Right atrium auricular region (tissue), 2 donors: ENCODE data around the gene CLDN10. TPM values are rescaled to one million over a fixed set of nuclear protein-coding genes. Genes with fewer than 3 reads are reported as not detected.

Experiments used
- DNase-seq: peaks from one replicate; pipeline ENCODE4 v3.0.0-alpha.2; 2019; ENCODE audit warnings: low spot score
- H3K27ac ChIP-seq, 2 donors: fragments of 200-600 bp; sonication (generic); 1 replicate in 1 of 2; 2 replicates in 1 of 2; pipeline ENCODE4 v1.5.1; 2016 to 2019
- H3K27me3 ChIP-seq, 2 donors: fragments of 200-600 bp; sonication (generic); one replicate each; pipeline versions ENCODE4 v1.5.1 to v1.6.0; 2017 to 2019
- H3K36me3 ChIP-seq: fragments of 200-600 bp; sonication (generic); one replicate; pipeline ENCODE4 v1.5.1; 2016
- H3K4me1 ChIP-seq, 2 donors: fragments of 200-600 bp; sonication (generic); one replicate each; pipeline versions ENCODE4 v1.5.1 to v1.6.0; 2017 to 2019
- H3K4me3 ChIP-seq, 2 donors: fragments of 200-600 bp; sonication (generic); 1 replicate in 1 of 2; 2 replicates in 1 of 2; pipeline ENCODE4 v1.5.1; 2017 to 2019; ENCODE audit warnings: mild to moderate bottlenecking in 1 of 2, moderate library complexity in 1 of 2
- H3K9me3 ChIP-seq, 2 donors: fragments of 200-600 bp; sonication (generic); one replicate each; pipeline ENCODE4 v1.5.1; 2019
- total RNA-seq, 2 donors: library from RNA; depleted of rRNA; stranded (reverse); fragments of >200 nt; gene quantifications; one replicate each; pipeline ENCODE4 v1.1.0, GENCODE V29; 2016
- TF ChIP-seq, protein P1 (sequence below), 2 donors: fragments of 200-600 bp; sonication (generic); IDR thresholded peaks; one replicate each; pipeline ENCODE4 v1.5.1; 2019; ENCODE audit warnings: antibody characterized with exemption in 2 of 2

The CLDN10 gene, protein sequence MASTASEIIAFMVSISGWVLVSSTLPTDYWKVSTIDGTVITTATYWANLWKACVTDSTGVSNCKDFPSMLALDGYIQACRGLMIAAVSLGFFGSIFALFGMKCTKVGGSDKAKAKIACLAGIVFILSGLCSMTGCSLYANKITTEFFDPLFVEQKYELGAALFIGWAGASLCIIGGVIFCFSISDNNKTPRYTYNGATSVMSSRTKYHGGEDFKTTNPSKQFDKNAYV
- 1 to 10 TPM in 1 of 2 donors, not detected in 1; 1.1 TPM for total RNA-seq

DNA sequence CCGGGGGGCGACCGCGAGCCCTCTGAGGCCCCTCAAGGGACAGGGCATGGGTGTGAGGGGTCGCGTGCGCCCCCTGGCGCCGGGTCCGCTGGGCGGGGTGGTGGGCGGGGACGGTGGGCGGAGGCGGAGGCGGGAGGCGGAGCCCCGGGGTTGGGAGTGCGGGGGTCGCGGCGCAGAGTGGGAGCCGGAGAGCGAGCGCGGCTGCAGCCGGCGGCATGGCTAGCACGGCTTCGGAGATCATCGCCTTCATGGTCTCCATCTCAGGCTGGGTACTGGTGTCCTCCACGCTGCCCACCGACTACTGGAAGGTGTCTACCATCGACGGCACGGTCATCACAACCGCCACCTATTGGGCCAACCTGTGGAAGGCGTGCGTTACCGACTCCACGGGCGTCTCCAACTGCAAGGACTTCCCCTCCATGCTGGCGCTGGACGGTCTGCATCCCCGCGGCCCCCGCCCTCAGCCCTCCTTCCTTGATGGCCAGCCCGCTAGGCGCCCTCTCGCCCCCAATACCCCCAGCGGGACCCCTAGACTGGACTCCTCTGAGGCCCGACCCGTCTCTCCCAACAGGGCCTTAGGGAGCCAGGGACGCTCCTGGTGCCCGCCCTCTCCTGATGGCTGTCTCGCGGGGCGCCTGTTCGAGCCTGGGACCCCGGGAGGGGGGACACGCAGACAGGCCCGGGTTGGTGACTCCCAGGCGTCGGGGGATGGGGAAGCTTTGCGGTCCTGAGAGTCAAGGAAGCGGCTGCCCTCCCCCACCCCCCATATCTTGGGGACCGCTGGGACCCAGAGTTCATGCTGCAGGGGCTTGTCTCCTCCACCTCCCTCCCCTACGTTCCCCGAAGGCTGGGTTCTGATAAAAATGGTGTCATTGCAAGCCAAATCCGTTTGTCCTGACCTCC, at the start of gene CLDN10:
CLDN10 (plus strand) TSS at position 182 of the 903 bp plus-strand sequence; CDS start at position 216, 34 bp downstream.
- Histone ChIP-seq H3K36me3 (no peaks in the 10 kb centered on the region), H3K4me1 (peaks cover 0 to 15% of the 10 kb centered on the region in 2 donors), H3K4me3 (peak within 1 kb of the TSS in 1 of 2 donors; percentile 30), H3K9me3 (no peaks in the 10 kb centered on the region), H3K27me3 (peaks cover 15 to 21% of the 10 kb centered on the region in 2 donors), H3K27ac (no peak within 1 kb of the TSS)
- TF ChIP-seq, protein P1, sequence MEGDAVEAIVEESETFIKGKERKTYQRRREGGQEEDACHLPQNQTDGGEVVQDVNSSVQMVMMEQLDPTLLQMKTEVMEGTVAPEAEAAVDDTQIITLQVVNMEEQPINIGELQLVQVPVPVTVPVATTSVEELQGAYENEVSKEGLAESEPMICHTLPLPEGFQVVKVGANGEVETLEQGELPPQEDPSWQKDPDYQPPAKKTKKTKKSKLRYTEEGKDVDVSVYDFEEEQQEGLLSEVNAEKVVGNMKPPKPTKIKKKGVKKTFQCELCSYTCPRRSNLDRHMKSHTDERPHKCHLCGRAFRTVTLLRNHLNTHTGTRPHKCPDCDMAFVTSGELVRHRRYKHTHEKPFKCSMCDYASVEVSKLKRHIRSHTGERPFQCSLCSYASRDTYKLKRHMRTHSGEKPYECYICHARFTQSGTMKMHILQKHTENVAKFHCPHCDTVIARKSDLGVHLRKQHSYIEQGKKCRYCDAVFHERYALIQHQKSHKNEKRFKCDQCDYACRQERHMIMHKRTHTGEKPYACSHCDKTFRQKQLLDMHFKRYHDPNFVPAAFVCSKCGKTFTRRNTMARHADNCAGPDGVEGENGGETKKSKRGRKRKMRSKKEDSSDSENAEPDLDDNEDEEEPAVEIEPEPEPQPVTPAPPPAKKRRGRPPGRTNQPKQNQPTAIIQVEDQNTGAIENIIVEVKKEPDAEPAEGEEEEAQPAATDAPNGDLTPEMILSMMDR (IDR thresholded peaks at IDR 0.05), result no peak
- DNase-seq, result no peak

DNA sequence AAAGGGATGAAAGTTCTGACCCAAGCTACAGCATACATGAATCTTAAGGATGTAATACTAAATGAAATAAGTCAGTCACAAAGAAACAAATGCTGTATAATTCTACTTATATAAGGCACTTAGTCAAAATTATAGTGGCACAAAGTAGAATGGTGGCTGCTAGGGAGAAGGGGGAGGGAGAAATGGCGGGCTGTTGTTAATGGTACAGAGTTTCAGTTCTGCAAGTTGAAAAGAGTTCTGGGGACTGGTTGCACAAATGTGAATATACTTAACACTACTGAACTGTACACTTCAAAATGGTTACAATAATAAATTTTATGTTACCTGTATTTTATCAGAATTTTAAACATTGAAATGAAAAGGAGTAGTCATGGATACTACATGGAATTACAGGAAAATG, 48.9 kb upstream of the CLDN10 start:
- TF ChIP-seq, protein P1 (IDR thresholded peaks at IDR 0.05), result no peak
- Histone ChIP-seq H3K27ac (no peak overlapping the region), H3K4me3 (no peak overlapping the region), H3K36me3 (no peaks in the 10 kb centered on the region), H3K4me1 (no peaks in the 10 kb centered on the region), H3K9me3 (peaks cover 0 to 7% of the 10 kb centered on the region in 2 donors), H3K27me3 (no peaks in the 10 kb centered on the region)
- DNase-seq, result no peak

DNA sequence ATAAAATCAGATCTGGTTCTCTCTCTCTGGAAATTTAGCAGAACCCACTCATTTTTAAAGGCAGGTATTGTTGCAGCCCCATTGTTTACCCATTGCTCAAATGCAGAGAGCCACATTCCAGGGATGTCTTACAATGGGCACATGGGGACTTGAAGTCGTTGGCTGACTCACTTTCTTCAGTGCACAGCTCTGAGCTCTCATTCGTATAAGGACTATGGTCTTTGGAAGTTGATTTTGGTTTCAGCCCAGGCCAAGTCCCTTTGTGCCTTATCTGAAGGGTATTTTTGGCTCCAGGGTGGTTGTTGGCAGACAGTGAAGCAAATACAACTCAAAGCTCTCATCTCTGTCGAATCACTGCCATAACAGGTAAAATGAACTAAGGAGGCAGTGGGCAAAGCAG, 47.3 kb upstream of the CLDN10 start:
- Histone ChIP-seq H3K27me3 (no peaks in the 10 kb centered on the region), H3K36me3 (no peaks in the 10 kb centered on the region), H3K4me1 (no peaks in the 10 kb centered on the region), H3K27ac (no peak overlapping the region), H3K4me3 (no peak overlapping the region), H3K9me3 (peaks cover 0 to 7% of the 10 kb centered on the region in 2 donors)
- TF ChIP-seq, protein P1 (IDR thresholded peaks at IDR 0.05), result no peak
- no peak for DNase-seq

DNA sequence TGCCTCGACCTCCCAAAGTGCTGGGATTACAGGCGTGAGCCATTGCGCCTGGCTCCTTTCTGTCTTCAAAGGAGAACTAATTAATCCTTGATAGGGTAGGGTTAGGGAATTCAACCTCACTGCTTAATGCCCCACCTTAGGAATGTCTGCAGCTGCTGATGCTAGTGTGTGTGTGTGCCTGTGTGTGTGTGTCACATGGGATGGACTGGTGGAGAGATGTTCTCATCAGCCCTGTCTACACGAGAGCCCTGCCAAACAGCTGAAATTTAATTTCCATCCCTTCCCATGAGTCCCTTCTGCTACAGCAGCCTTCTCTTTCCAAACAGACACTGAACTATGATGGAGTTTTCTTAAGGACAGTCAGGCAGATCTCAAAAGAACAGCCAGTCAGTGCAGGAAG, 46.5 kb upstream of the CLDN10 start:
- no peaks in the 10 kb centered on the region for H3K4me1 ChIP-seq
- H3K27ac ChIP-seq, result no peak overlapping the region
- no peaks in the 10 kb centered on the region for H3K36me3 ChIP-seq
- no peak overlapping the region for H3K4me3 ChIP-seq
- H3K27me3 ChIP-seq, result no peaks in the 10 kb centered on the region
- peaks cover 0 to 7% of the 10 kb centered on the region in 2 donors for H3K9me3 ChIP-seq
- TF ChIP-seq, protein P1 (IDR thresholded peaks at IDR 0.05), result no peak
- no peak for DNase-seq

DNA sequence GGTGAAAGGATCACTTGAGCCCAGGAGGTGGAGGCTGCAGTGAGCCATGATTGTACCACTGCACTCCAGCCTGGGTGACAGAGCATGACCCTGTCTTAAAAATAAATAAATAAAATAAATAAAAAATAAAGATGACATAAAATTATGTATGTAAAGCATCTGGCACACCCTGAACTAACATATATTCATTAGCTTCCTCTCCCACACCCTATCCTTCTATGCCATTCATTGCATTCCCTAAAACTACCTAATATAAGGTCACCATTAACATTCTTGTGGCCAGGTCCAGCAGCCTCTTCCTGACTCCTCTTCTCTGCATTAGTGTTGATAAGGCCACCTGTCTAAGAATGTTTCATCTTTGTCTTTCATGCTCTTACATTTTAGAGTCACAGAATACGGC, 44.5 kb upstream of the CLDN10 start:
- TF ChIP-seq, protein P1 (IDR thresholded peaks at IDR 0.05), result no peak
- no peak overlapping the region for H3K27ac ChIP-seq
- H3K4me1 ChIP-seq, result no peaks in the 10 kb centered on the region
- no peak for DNase-seq
- H3K36me3 ChIP-seq, result no peaks in the 10 kb centered on the region
- no peaks in the 10 kb centered on the region for H3K9me3 ChIP-seq
- no peaks in the 10 kb centered on the region for H3K27me3 ChIP-seq
- H3K4me3 ChIP-seq, result no peak overlapping the region
